ENCODE data around the gene DNAJC25.

The DNAJC25 gene

DNA sequence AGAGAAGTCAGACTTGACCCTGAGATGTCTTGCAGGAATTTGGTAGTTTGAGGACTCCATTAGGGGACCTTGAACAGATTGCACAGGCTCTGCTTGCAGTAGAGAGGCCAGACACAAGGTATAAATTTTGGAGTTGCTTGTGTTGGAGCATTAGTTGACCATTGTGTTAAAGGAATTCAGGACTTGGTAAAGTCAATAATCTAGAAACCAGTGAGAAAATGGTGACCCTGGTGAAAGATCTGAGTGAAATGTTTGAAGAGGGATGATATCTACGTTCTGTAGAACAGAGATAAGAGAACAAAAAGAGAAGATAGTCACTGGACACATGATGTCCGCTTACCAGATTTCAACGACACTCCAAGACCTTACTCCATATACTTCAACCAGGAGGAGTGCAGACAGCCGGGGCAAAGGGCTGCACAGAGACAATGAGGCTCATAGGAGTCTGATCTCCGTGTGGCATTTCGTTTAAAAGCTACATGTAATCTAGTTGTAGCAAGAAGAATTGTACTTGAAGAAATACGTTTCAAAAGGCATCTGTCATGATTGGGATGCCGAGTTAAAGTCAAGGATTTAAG is 13.2 kb downstream of the DNAJC25 start:
- no peak for TF ChIP-seq CREB1 (IDR thresholded peaks at IDR 0.05; ENCODE audit: low read depth)
- no peak for TF ChIP-seq NFIC (IDR thresholded peaks at IDR 0.05)
- TF ChIP-seq MAX (IDR thresholded peaks at IDR 0.05): no peak
- no peak for TF ChIP-seq FOXM1 (IDR thresholded peaks at IDR 0.05; ENCODE audit: borderline replicate concordance, low read depth)
- no peak for TF ChIP-seq EP300 (IDR thresholded peaks at IDR 0.05; ENCODE audit: borderline replicate concordance)
- no peak for TF ChIP-seq REST (IDR thresholded peaks at IDR 0.05; ENCODE audit: low read depth)
- TF ChIP-seq TCF12 (IDR thresholded peaks at IDR 0.05; ENCODE audit: low read depth): no peak
- no peak for TF ChIP-seq USF1 (IDR thresholded peaks at IDR 0.05)
- TF ChIP-seq RAD21 (IDR thresholded peaks at IDR 0.05; ENCODE audit: low read depth): no peak

GRCh38 chr9:111645806-111646205 is 14.7 kb downstream of the DNAJC25 start:
- TF ChIP-seq YY1 (IDR thresholded peaks at IDR 0.05; ENCODE audit: low read depth) (no peak), ZBTB7A (IDR thresholded peaks at IDR 0.05; ENCODE audit: low read depth) (no peak), RAD21 (IDR thresholded peaks at IDR 0.05; ENCODE audit: low read depth) (no peak), TCF12 (IDR thresholded peaks at IDR 0.05; ENCODE audit: low read depth) (no peak), FOXM1 (IDR thresholded peaks at IDR 0.05; ENCODE audit: borderline replicate concordance, low read depth) (no peak), NFIC (IDR thresholded peaks at IDR 0.05) (no peak), MAX (IDR thresholded peaks at IDR 0.05) (no peak), USF1 (IDR thresholded peaks at IDR 0.05) (no peak), CREB1 (IDR thresholded peaks at IDR 0.05; ENCODE audit: low read depth) (no peak), REST (IDR thresholded peaks at IDR 0.05; ENCODE audit: low read depth) (no peak), EP300 (IDR thresholded peaks at IDR 0.05; ENCODE audit: borderline replicate concordance) (no peak), TEAD4 (IDR thresholded peaks at IDR 0.05) (no peak), TAF1 (IDR thresholded peaks at IDR 0.05; ENCODE audit: low read depth) (no peak), EGR1 (IDR thresholded peaks at IDR 0.05) (no peak)

- no peak for TF ChIP-seq CEBPB (IDR thresholded peaks at IDR 0.05)
- no peak for TF ChIP-seq FOXM1 (IDR thresholded peaks at IDR 0.05; ENCODE audit: borderline replicate concordance, low read depth)
- TF ChIP-seq REST (IDR thresholded peaks at IDR 0.05; ENCODE audit: low read depth): no peak
- TF ChIP-seq USF1 (IDR thresholded peaks at IDR 0.05): no peak
Observed at GRCh38 chr9:111646417-111646816, 15.3 kb downstream of the DNAJC25 start.

DNA sequence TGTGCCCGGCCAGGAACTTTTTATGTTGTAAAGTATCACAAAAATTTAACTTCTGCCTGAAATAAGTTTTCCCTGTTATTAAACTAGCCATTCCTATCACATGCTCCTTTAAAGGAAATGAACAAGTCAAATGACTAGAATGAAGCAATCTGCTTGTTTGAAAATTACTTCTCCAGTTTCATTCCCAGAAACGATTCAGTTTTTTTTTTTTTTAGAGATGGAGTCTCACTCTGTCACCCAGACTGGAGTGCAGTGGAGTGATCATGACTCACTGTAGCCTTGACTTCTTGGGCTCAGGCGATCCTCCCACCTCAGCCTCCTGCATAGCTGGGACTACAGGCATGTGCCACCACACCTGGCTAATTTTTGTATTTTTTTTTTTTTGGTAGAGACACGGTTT is 16.9 kb downstream of the DNAJC25 start:
- TF ChIP-seq FOXM1 (IDR thresholded peaks at IDR 0.05; ENCODE audit: borderline replicate concordance, low read depth) (no peak), RAD21 (IDR thresholded peaks at IDR 0.05; ENCODE audit: low read depth) (no peak), TEAD4 (IDR thresholded peaks at IDR 0.05) (no peak), CEBPB (IDR thresholded peaks at IDR 0.05) (no peak), REST (IDR thresholded peaks at IDR 0.05; ENCODE audit: low read depth) (no peak), USF1 (IDR thresholded peaks at IDR 0.05) (no peak), EP300 (IDR thresholded peaks at IDR 0.05; ENCODE audit: borderline replicate concordance) (no peak), NFIC (IDR thresholded peaks at IDR 0.05) (no peak), TAF1 (IDR thresholded peaks at IDR 0.05; ENCODE audit: low read depth) (no peak), CREB1 (IDR thresholded peaks at IDR 0.05; ENCODE audit: low read depth) (no peak), ZBTB7A (IDR thresholded peaks at IDR 0.05; ENCODE audit: low read depth) (no peak), MAX (IDR thresholded peaks at IDR 0.05) (no peak), TCF12 (IDR thresholded peaks at IDR 0.05; ENCODE audit: low read depth) (no peak), EGR1 (IDR thresholded peaks at IDR 0.05) (no peak), YY1 (IDR thresholded peaks at IDR 0.05; ENCODE audit: low read depth) (no peak)
